OCI-LY3 (cell line): ENCODE data around the gene FBXL20.

Experiments used
- CTCF ChIP-seq: fragments of 200-600, 300-600 bp; sonication (generic); IDR thresholded peaks from 2 replicates; pipeline ENCODE4 v1.5.1; 2014; ENCODE audit warnings: antibody characterized with exemption, low read length, low read depth
- EZH2phosphoT487 ChIP-seq: fragments of 200-600 bp; shearing (Covaris generic); IDR thresholded peaks from 2 replicates; pipeline ENCODE4 v1.6.1; 2018; ENCODE audit warnings: antibody characterized with exemption, mixed run types, low read depth

GRCh38 chr17:39208893-39209292, 192.5 kb downstream of the FBXL20 start:
- TF ChIP-seq CTCF (no peak), EZH2phosphoT487 (no peak)
